Aorta (tissue), 5 donors: ENCODE measurements around the gene PDCL2. TPM values are rescaled to one million over a fixed set of nuclear protein-coding genes. Genes with fewer than 3 reads are reported as not detected.
"Not testable (repeated sequence)": the region's sequence is repeated elsewhere in the genome, so short reads cannot be mapped to it uniquely, and the experiment has no call there.

Experiments used
- ATAC-seq: fragments of 200-7000 bp; cut with Tn5 transposase; one replicate; pipeline ENCODE4 v1.9.1; 2022; ENCODE audit warnings: moderate library complexity; ENCODE audit not compliant: low FRiP score
- DNase-seq, 2 donors: peaks; one replicate each; pipeline ENCODE4 v3.0.0-alpha.2; 2020
- H3K27ac ChIP-seq, 2 donors: one replicate each; pipeline ENCODE4 v1.5.1; 2013; ENCODE audit warnings: low read length in 2 of 2, mild to moderate bottlenecking in 2 of 2, moderate library complexity in 2 of 2, control low read depth in 1 of 2, inconsistent platforms in 1 of 2, low read depth in 1 of 2
- H3K27me3 ChIP-seq, 2 donors: one replicate each; pipeline ENCODE4 v1.6.1; 2013; ENCODE audit warnings: control low read depth in 1 of 2, low read length in 1 of 2, mild to moderate bottlenecking in 1 of 2, moderate library complexity in 1 of 2; ENCODE audit not compliant: insufficient read depth in 2 of 2, control insufficient read depth in 1 of 2
- H3K36me3 ChIP-seq, 2 donors: one replicate each; pipeline ENCODE4 v1.6.1; 2013; ENCODE audit warnings: control low read depth in 1 of 2, low read length in 1 of 2, mild to moderate bottlenecking in 1 of 2; ENCODE audit not compliant: insufficient read depth in 2 of 2, control insufficient read depth in 1 of 2
- H3K4me1 ChIP-seq, 2 donors: one replicate each; pipeline ENCODE4 v1.6.1; 2013; ENCODE audit warnings: low read length in 2 of 2, control low read depth in 1 of 2, mild to moderate bottlenecking in 1 of 2, moderate library complexity in 1 of 2; ENCODE audit not compliant: insufficient read depth in 2 of 2, control insufficient read depth in 1 of 2
- H3K4me3 ChIP-seq, 2 donors: one replicate each; pipeline ENCODE4 v1.5.1; 2013; ENCODE audit warnings: low read length in 2 of 2, control low read depth in 1 of 2, mild to moderate bottlenecking in 1 of 2
- H3K9me3 ChIP-seq: one replicate; pipeline ENCODE4 v1.6.1; 2013; ENCODE audit warnings: mild to moderate bottlenecking, low read length; ENCODE audit not compliant: control insufficient read depth
- WGBS, 2 donors: extraction: QIAGEN DNeasy Blood & Tissue Kit; methylation state at CpG; one replicate each; pipeline ENCODE4 v1.1.7; 2013; 5-methylcytosine and 5-hydroxymethylcytosine counted together
- intact Hi-C, 2 donors: fragments of 100-400 bp; cut with DNase I; formaldehyde crosslinking; loops; one replicate each; pipeline versions ENCODE4 v1.14.2 to v1.15.0; 2022
- polyA plus RNA-seq, 2 donors: library from polyadenylated mRNA; stranded (reverse); fragments of 200-250 nt; gene quantifications; one replicate each; pipeline ENCODE4 v1.2.3, GENCODE V29; 2013
- total RNA-seq, 2 donors: library from RNA; stranded (reverse); fragmentation: NEBNext Ultra II Directional; extraction: Animal tissue kit (Norgen Biotek cat#: 25700); gene quantifications; one replicate each; pipeline ENCODE4 v1.2.1, GENCODE V29; 2021
- donor health status: healthy with polysubstance abuse.
- donor health status: Bipolar disorder and iron deficiency.
- donor health status: DM: no; HTN: no; CAD: no.
- donor health status: DM: no; HTN: no; CAD: no.
- donor health status: DM: yes; HTN: yes; CAD: no.

PDCL2 gene
- total and polyA plus RNA-seq, 4 donors = not detected

DNA sequence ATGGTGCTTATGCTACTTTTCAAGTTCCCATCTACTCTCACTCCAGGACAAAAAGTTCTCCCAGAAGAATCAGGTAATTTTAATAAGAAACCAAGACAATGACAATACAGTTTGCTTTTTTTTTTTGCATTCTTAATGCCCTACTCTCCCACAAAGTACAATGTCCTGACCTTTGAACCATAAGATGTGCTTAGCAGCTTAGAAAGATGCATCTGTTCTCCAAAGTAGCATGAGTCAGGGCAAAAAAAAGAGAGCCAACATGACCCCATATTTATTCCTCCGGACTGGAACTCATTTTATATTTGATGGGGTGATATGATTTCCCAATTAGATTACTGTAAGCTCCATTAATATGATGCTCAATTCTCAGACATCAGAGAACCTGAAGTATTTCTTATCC is 16.5 kb upstream of the PDCL2 start:
- H3K4me1 ChIP-seq = no peaks in the 10 kb centered on the region
- no peak for DNase-seq
- no peaks in the 10 kb centered on the region for H3K27me3 ChIP-seq
- no peaks in the 10 kb centered on the region for H3K36me3 ChIP-seq
- intact Hi-C loops = no loop called here
- no peak overlapping the region for H3K4me3 ChIP-seq
- H3K9me3 ChIP-seq = no peaks in the 10 kb centered on the region
- WGBS, 2 donors = 83 to 84% methylated on average over 1 of the region's 1 CpG
- ATAC-seq = no peak
- no peak overlapping the region for H3K27ac ChIP-seq

DNA sequence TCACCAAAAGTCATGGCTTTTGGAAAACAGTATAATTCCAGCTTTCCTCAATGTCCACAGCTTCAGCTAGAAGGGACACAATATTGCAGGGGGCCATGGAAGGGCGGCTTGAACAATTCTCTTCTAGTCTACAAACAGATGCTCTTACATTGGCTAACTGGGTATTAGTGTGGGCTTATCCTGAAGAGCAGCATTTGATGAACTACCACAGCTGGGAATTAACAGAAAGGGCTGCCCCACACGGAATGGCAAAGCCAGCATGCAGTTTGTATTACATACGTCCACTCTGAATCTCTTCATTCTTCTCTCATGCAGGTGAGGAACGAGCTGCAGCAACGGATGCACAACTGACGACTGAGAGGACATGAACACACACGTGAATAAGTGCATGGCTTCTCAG is 13.0 kb upstream of the PDCL2 start:
- Histone ChIP-seq H3K27ac (no peak overlapping the region), H3K36me3 (no peaks in the 10 kb centered on the region), H3K9me3 (no peaks in the 10 kb centered on the region), H3K27me3 (no peaks in the 10 kb centered on the region), H3K4me1 (no peaks in the 10 kb centered on the region), H3K4me3 (no peak overlapping the region)
- intact Hi-C loops = no loop called here
- DNase-seq = no peak
- no peak for ATAC-seq
- 81 to 84% methylated on average over 7 of the region's 7 CpGs for WGBS, 2 donors

DNA sequence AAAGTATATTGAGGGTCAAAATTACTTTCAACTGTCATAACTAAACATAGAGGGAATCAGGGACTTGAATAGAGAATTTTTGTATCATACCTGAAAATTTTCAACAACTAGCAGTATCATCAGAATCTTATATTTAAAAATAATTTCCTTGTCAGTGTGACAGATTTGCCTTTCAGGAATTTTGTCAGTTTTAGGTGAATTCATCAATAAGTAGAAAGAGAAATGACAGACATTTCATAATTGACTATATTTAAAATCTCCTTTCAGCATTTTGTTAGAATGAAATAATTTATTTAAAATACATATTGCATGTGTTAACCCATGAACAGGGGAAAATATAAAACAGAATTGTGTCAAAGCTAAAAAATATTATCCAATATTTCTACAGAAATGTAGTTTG is 8.6 kb upstream of the PDCL2 start:
- ATAC-seq (no peak), DNase-seq (no peak)
- no peak overlapping the region for H3K27ac ChIP-seq
- no peaks in the 10 kb centered on the region for H3K27me3 ChIP-seq
- intact Hi-C loops = no loop called here
- no peaks in the 10 kb centered on the region for H3K36me3 ChIP-seq
- no peaks in the 10 kb centered on the region for H3K9me3 ChIP-seq
- no peak overlapping the region for H3K4me3 ChIP-seq
- no peaks in the 10 kb centered on the region for H3K4me1 ChIP-seq

DNA sequence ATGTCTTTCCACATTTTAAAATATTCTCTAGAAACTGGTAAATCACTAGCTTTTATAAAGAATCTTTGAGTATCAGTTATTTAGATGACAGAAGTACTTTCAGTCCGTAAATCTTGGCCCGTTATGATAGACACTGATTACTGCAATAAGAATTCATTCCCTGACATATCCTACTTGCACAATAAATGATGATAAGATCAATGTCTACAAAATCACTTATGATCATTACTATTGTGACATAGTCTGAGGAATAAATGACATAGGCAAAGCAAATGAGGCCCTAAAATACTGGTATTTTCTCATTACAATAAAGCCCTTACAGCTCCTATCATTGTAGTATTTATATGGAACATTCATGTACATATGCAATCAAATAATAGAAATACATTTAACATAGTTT is 6.6 kb upstream of the PDCL2 start:
- no peaks in the 10 kb centered on the region for H3K27me3 ChIP-seq
- DNase-seq = no peak
- 97 to 99% methylated on average over 2 of the region's 2 CpGs for WGBS, 2 donors
- ATAC-seq = no peak
- no peaks in the 10 kb centered on the region for H3K4me1 ChIP-seq
- H3K4me3 ChIP-seq = no peak overlapping the region
- H3K27ac ChIP-seq = no peak overlapping the region
- no peaks in the 10 kb centered on the region for H3K36me3 ChIP-seq
- intact Hi-C loops = no loop called here
- no peaks in the 10 kb centered on the region for H3K9me3 ChIP-seq

DNA sequence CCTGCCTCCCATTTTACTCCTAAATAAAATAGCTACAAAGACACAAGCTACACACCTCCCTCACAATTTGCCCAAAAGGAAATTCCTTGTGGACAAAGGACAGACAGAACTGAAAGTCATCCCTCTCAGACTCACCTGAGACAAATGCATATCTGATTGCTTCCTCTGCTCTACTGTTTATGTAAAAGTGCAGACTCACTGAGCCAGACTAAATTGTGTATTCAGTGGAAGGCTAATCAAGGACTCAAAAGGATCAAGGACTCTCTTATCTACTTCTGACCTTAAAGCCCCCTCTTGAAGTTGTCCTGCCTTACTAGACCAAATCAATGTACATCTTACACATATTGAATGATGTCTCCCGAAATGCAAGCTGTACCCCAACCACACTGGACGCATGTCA is 3.9 kb downstream of the PDCL2 start:
- Histone ChIP-seq H3K4me1 (no peaks in the 10 kb centered on the region), H3K36me3 (no peaks in the 10 kb centered on the region), H3K4me3 (no peak overlapping the region), H3K27me3 (no peaks in the 10 kb centered on the region), H3K9me3 (no peaks in the 10 kb centered on the region), H3K27ac (no peak overlapping the region)
- DNase-seq = no peak
- no peak for ATAC-seq
- intact Hi-C loops = no loop called here
- 93 to 98% methylated on average over 2 of the region's 2 CpGs for WGBS, 2 donors

DNA sequence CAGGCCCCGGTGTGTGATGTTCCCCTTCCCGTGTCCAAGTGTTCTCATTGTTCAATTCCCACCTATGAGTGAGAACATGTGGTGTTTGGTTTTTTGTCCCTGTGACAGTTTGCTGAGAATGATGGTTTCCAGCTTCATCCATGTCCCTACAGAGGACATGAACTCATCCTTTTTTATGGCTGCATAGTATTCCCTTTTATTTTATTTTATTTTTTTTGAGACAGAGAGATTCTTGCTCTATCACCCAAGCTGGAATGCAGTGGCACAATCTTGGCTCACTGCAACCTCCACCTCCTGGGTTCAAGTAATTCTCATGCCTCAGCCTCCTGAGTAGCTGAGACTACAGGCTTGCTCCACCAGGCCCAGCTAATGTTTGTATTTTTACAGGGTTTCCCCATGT is 9.3 kb downstream of the PDCL2 start:
- H3K27me3 ChIP-seq, H3K9me3 ChIP-seq, H3K27ac ChIP-seq, H3K4me3 ChIP-seq, DNase-seq, ATAC-seq, H3K36me3 ChIP-seq, H3K4me1 ChIP-seq, intact Hi-C loops: not testable (repeated sequence)
- 97% methylated on average over 2 of the region's 2 CpGs; no CpG with 5 or more reads in 1 of the 2 donors for WGBS, 2 donors

DNA sequence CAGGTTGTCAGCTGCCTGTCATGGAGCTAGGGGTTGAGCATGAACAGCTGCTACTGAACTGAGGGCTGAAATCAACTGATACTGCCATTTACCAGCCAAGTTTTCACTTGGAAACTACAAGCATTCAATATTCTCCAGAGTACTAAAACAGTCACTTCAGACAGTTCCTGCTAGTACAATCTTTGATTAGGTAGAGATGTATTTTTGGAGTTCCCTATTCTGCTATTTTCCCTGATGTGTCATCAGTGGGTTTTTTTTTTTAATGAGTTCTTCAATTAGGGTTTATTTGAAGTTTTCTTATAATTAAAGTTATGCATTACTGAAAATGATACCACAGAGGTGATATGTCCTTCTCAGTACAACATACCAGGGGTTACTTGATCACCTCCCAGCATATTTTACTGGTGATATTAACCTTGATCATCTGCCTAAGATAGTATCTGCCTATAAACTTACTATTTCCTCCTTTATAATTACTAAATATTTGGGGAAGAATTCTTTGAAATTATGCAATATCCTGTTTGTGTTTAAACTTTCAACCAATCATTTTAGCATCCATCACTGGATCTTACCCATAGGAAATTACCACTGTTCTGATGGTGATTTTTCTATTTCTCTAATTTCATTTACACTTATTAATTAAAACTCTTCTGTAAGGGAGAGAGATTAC is 13.6 kb downstream of the PDCL2 start:
- H3K27ac ChIP-seq = no peak overlapping the region
- intact Hi-C loops = no loop called here
- no peaks in the 10 kb centered on the region for H3K4me1 ChIP-seq
- no peak for DNase-seq
- no peak overlapping the region for H3K4me3 ChIP-seq
- H3K9me3 ChIP-seq = no peaks in the 10 kb centered on the region
- no peaks in the 10 kb centered on the region for H3K27me3 ChIP-seq
- no peak for ATAC-seq
- H3K36me3 ChIP-seq = no peaks in the 10 kb centered on the region

DNA sequence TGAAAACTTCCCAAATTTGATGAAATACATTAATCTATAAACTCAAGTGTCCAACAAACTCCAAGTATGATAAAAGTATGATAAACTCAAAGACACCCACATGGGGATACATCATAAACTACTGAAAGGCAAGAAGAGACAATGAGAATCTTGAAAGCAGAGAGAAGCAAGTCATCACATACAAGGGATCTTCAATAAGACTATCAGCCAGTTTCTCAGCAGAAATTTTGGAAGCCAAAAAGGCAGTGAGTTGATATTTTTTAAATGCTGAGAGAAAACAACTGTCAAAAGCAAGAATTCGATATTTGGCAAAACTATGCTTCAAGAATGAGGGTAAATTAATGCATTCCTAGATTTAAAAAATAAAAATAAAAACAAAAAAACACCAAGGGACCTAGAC is 16.5 kb downstream of the PDCL2 start:
- DNase-seq (no peak), ATAC-seq (no peak)
- no peaks in the 10 kb centered on the region for H3K36me3 ChIP-seq
- intact Hi-C loops = no loop called here
- H3K4me3 ChIP-seq = no peak overlapping the region
- H3K27ac ChIP-seq = no peak overlapping the region
- H3K4me1 ChIP-seq = no peaks in the 10 kb centered on the region
- H3K9me3 ChIP-seq = no peaks in the 10 kb centered on the region
- 79 to 85% methylated on average over 1 of the region's 1 CpG for WGBS, 2 donors
- no peaks in the 10 kb centered on the region for H3K27me3 ChIP-seq

DNA sequence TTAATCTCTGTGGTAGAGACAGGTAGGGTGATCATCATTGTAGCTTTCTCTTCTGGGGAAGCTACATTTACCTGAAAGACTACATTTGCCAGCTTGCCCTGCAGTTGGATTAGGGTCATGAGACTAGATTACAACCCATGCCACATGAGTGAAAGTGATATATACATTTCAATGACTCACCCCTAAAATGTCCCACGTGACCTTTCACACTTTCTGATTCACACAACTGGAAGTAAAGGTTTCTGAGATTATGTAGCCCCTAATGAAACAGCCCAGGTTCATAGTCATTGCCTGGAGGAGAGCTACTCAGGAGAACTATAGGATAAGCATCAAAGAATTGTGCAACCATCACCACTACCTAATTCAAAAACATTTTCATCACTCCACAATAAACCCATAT is 17.8 kb downstream of the PDCL2 start:
- no peak overlapping the region for H3K4me3 ChIP-seq
- H3K4me1 ChIP-seq = no peaks in the 10 kb centered on the region
- H3K27ac ChIP-seq = no peak overlapping the region
- DNase-seq = no peak
- H3K9me3 ChIP-seq = no peaks in the 10 kb centered on the region
- no peaks in the 10 kb centered on the region for H3K36me3 ChIP-seq
- no peaks in the 10 kb centered on the region for H3K27me3 ChIP-seq
- ATAC-seq = no peak
- 78 to 87% methylated on average over 1 of the region's 1 CpG for WGBS, 2 donors
- intact Hi-C loops = no loop called here
